ENCODE data around the gene TADA3. TPM values are rescaled to one million over a fixed set of nuclear protein-coding genes. Genes with fewer than 3 reads are reported as not detected.

The TADA3 gene
- total and polyA plus RNA-seq, 10 donors = 33.6 to 73.7 (median 49.4) TPM

DNA sequence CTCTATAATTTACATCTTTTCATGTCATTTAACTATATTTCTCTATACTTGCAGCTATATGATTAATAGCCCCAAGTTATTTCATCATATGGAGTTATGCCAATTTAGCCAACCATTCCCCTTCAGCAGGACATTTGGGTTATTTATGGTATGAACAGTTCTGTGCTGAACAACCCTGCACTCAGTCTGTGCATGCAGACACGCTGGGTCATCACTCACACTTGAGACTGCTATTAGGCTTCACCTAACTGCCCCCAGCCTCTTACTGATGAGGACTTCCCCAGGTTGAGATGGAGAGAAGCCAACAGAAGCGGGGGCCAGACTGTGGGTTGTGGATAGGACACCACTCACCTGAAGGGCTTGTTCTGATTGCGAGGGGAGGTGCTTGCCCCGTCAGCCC, 7.3 kb downstream of the TADA3 start:
- H3K4me3 ChIP-seq = no peak overlapping the region
- TF ChIP-seq, protein P1, sequence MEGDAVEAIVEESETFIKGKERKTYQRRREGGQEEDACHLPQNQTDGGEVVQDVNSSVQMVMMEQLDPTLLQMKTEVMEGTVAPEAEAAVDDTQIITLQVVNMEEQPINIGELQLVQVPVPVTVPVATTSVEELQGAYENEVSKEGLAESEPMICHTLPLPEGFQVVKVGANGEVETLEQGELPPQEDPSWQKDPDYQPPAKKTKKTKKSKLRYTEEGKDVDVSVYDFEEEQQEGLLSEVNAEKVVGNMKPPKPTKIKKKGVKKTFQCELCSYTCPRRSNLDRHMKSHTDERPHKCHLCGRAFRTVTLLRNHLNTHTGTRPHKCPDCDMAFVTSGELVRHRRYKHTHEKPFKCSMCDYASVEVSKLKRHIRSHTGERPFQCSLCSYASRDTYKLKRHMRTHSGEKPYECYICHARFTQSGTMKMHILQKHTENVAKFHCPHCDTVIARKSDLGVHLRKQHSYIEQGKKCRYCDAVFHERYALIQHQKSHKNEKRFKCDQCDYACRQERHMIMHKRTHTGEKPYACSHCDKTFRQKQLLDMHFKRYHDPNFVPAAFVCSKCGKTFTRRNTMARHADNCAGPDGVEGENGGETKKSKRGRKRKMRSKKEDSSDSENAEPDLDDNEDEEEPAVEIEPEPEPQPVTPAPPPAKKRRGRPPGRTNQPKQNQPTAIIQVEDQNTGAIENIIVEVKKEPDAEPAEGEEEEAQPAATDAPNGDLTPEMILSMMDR (IDR thresholded peaks at IDR 0.05 in 8 of 11, conservative IDR thresholded peaks at IDR 0.05 in 3 of 11) = no peak
- TF ChIP-seq POLR2AphosphoS5 (IDR thresholded peaks at IDR 0.05) (no peak), POLR2A (IDR thresholded peaks at IDR 0.05) (no peak)
- DNase-seq = no peak
- H3K27ac ChIP-seq = no peak overlapping the region
- WGBS, 5 donors = 92 to 100% (median 97%) methylated on average over 4 of the region's 4 CpGs
- H3K27me3 ChIP-seq (replicated peaks in 1 of 7) = no peaks in the 10 kb centered on the region
- peaks cover 26 to 43% (median 30%) of the 10 kb centered on the region in 6 donors for H3K4me1 ChIP-seq
- H3K36me3 ChIP-seq = peaks cover 0 to 100% (median 78%) of the 10 kb centered on the region in 6 donors
- no peaks in the 10 kb centered on the region for H3K9me3 ChIP-seq
- intact Hi-C loops (cut with DNase I; ENCODE audit: low total_unique reads) = no loop called here

DNA sequence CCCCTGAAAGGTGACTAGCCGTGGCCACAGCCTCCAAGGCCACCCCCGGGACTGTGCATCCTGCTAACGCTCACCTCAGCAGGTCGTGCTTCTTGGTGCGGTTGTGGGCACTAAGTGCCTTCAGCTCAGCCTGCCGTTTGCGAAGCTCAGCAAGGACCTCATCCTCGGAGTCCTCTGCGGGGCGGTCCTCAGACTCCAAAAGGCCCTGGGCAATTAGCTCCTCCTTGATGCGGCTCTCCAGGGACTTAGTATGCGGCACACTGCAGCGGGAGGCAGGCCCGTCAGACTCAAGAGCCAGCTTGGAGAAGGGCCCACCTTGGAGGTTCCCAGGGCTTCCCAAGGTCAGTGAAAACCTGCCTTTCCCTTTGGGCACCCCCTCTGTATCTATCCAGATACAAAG, 8.3 kb downstream of the TADA3 start:
- intact Hi-C loops (cut with DNase I; ENCODE audit: low total_unique reads) = no loop called here
- H3K27me3 ChIP-seq (replicated peaks in 1 of 7) = no peaks in the 10 kb centered on the region
- peaks cover 0 to 95% (median 68%) of the 10 kb centered on the region in 6 donors for H3K36me3 ChIP-seq
- no peak overlapping the region for H3K4me3 ChIP-seq
- no peak overlapping the region for H3K27ac ChIP-seq
- no peaks in the 10 kb centered on the region for H3K9me3 ChIP-seq
- peaks cover 26 to 48% (median 40%) of the 10 kb centered on the region in 6 donors for H3K4me1 ChIP-seq
- WGBS, 5 donors = 91 to 97% (median 94%) methylated on average over 14 of the region's 14 CpGs
- TF ChIP-seq, protein P1 (IDR thresholded peaks at IDR 0.05 in 8 of 11, conservative IDR thresholded peaks at IDR 0.05 in 3 of 11) = no peak
- TF ChIP-seq POLR2A (IDR thresholded peaks at IDR 0.05) (no peak), POLR2AphosphoS5 (IDR thresholded peaks at IDR 0.05) (peak in 1 of 3 donors; percentile 13)
- no peak for DNase-seq

DNA sequence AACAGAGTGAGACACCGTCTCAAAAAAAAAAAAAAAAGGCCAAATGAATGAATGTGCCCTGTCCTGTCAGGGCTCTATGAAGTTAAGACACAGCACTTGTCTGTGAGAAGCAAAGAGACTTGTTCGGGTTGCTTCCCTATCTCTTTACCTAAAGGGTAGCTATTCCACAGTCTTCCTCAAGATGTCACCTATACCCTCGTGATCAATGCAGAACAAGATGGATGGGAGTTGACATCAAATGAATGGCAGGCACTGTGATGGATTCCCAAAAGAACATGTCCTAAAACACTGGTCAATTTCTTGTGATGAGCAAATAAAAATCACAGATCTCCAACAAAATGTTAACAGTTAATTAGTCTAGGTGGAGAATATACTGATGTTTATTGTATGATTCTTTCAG, 9.5 kb downstream of the TADA3 start:
- WGBS, 5 donors = 33 to 68% (median 39%) methylated on average over 3 of the region's 3 CpGs
- TF ChIP-seq, protein P1 (IDR thresholded peaks at IDR 0.05 in 8 of 11, conservative IDR thresholded peaks at IDR 0.05 in 3 of 11) = peak in 4 of 11 experiments; percentile 8 to 35 (median 18)
- TF ChIP-seq POLR2A (IDR thresholded peaks at IDR 0.05) (no peak), POLR2AphosphoS5 (IDR thresholded peaks at IDR 0.05) (no peak)

DNA sequence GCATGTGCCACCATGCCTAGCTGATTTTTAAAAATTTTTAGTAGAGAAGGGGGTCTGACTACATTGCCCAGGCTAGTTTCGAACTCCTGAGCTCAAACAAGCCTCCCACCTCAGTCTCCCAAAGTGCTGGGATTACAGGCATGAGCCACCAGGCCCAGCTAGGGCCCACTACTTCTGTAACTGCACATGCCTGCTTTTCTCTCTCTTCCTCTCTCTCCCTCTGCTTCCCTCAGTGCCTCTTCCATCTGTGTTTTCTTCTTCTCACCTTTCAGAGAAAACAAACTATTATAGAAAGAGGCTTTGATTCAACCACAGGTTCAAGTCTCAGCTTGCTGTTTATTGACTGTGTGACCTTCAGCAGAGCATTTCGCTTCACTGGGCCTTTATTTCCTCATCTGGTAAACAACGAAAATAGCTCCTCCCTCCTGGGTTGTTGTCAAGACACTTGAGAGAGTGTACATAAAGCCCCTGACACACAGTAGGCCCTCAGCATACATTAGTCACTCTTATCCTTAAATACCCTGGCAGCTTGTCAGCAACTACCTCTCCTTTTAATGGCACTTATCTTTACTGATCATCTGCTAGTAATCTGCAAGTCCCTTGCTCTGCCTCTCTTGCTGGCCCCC, 10.2 kb downstream of the TADA3 start:
- H3K27ac ChIP-seq = peak overlapping the region in 6 of 8 donors; percentile 2 to 84 (median 70)
- WGBS, 5 donors = 50 to 61% (median 57%) methylated on average over 3 of the region's 3 CpGs

More for the DNA sequence above, 9.5 kb downstream of the TADA3 start:
- DNase-seq = no peak
- Histone ChIP-seq H3K27me3 (replicated peaks in 1 of 7) (no peaks in the 10 kb centered on the region), H3K9me3 (no peaks in the 10 kb centered on the region), H3K27ac (peak overlapping the region in 3 of 8 donors; percentile 2 to 84 (median 82)), H3K4me1 (peaks cover 26 to 60% (median 47%) of the 10 kb centered on the region in 6 donors), H3K36me3 (peaks cover 0 to 85% (median 59%) of the 10 kb centered on the region in 6 donors), H3K4me3 (no peak overlapping the region)
- intact Hi-C loops (cut with DNase I; ENCODE audit: low total_unique reads) = no loop called here

More for the DNA sequence above, 10.2 kb downstream of the TADA3 start:
- Histone ChIP-seq H3K4me1 (peaks cover 26 to 65% (median 47%) of the 10 kb centered on the region in 6 donors), H3K36me3 (peaks cover 0 to 79% (median 54%) of the 10 kb centered on the region in 6 donors), H3K9me3 (no peaks in the 10 kb centered on the region), H3K4me3 (no peak overlapping the region), H3K27me3 (replicated peaks in 1 of 7) (no peaks in the 10 kb centered on the region)
- peak; percentile 14 for DNase-seq
- TF ChIP-seq POLR2A (IDR thresholded peaks at IDR 0.05) (no peak), POLR2AphosphoS5 (IDR thresholded peaks at IDR 0.05) (no peak)
- TF ChIP-seq, protein P1 (IDR thresholded peaks at IDR 0.05 in 8 of 11, conservative IDR thresholded peaks at IDR 0.05 in 3 of 11) = no peak
- intact Hi-C loops (cut with DNase I; ENCODE audit: low total_unique reads) = no loop called here
